ENCODE data around the gene TENT4A. TPM values are rescaled to one million over a fixed set of nuclear protein-coding genes. Genes with fewer than 3 reads are reported as not detected.

TENT4A gene
- total RNA-seq, 4 donors from 2014 or later, result 8.0 to 30.7 (median 17.9) TPM

GRCh38 chr5:6726006-6726405, 12.8 kb downstream of the TENT4A start:
- intact Hi-C loops (cut with DNase I), result no loop called here
- no peaks in the 10 kb centered on the region for H3K27me3 ChIP-seq
- no peaks in the 10 kb centered on the region for H3K9me3 ChIP-seq
- peaks cover 0 to 31% (median 0%) of the 10 kb centered on the region in 3 donors for H3K36me3 ChIP-seq
- peaks cover 20 to 84% (median 33%) of the 10 kb centered on the region in 3 donors for H3K4me1 ChIP-seq
- no peak for DNase-seq
- TF ChIP-seq CTCF (IDR thresholded peaks at IDR 0.05) (no peak), POLR2A (IDR thresholded peaks at IDR 0.05) (no peak)
- H3K27ac ChIP-seq, result no peak overlapping the region
- WGBS, 2 donors, result 87 to 94% methylated on average over 6 to 9 of the region's 9 CpGs
- H3K4me3 ChIP-seq, result no peak overlapping the region

GRCh38 chr5:6727231-6727630, 14.0 kb downstream of the TENT4A start:
- DNase-seq, result no peak
- peaks cover 7 to 84% (median 33%) of the 10 kb centered on the region in 3 donors for H3K4me1 ChIP-seq
- intact Hi-C loops (cut with DNase I), result no loop called here
- H3K4me3 ChIP-seq, result no peak overlapping the region
- no peaks in the 10 kb centered on the region for H3K9me3 ChIP-seq
- peaks cover 0 to 31% (median 0%) of the 10 kb centered on the region in 3 donors for H3K36me3 ChIP-seq
- WGBS, 2 donors, result 98 to 100% methylated on average over 3 to 5 of the region's 8 CpGs
- TF ChIP-seq POLR2A (IDR thresholded peaks at IDR 0.05) (no peak), CTCF (IDR thresholded peaks at IDR 0.05) (no peak)
- no peak overlapping the region for H3K27ac ChIP-seq
- no peaks in the 10 kb centered on the region for H3K27me3 ChIP-seq

GRCh38 chr5:6728011-6728794, 15.0 kb downstream of the TENT4A start:
- TF ChIP-seq CTCF (IDR thresholded peaks at IDR 0.05) (no peak), POLR2A (IDR thresholded peaks at IDR 0.05) (no peak)
- no peak for DNase-seq
- WGBS, 2 donors, result 72 to 93% methylated on average over 7 of the region's 17 CpGs
- H3K4me3 ChIP-seq, result no peak overlapping the region
- peaks cover 11 to 84% (median 32%) of the 10 kb centered on the region in 3 donors for H3K4me1 ChIP-seq
- H3K27ac ChIP-seq, result no peak overlapping the region
- intact Hi-C loops (cut with DNase I), result no loop called here
- no peaks in the 10 kb centered on the region for H3K27me3 ChIP-seq
- no peaks in the 10 kb centered on the region for H3K9me3 ChIP-seq
- H3K36me3 ChIP-seq, result peaks cover 0 to 29% (median 0%) of the 10 kb centered on the region in 3 donors

- 86 to 87% methylated on average over 1 of the region's 1 CpG for WGBS, 2 donors
- Histone ChIP-seq H3K4me1 (peaks cover 12 to 84% (median 29%) of the 10 kb centered on the region in 3 donors), H3K27me3 (no peaks in the 10 kb centered on the region), H3K36me3 (peaks cover 0 to 24% (median 0%) of the 10 kb centered on the region in 3 donors), H3K4me3 (no peak overlapping the region), H3K27ac (no peak overlapping the region), H3K9me3 (no peaks in the 10 kb centered on the region)
- no peak for TF ChIP-seq POLR2A (IDR thresholded peaks at IDR 0.05)
- no peak for TF ChIP-seq CTCF (IDR thresholded peaks at IDR 0.05)
- DNase-seq, result no peak
- intact Hi-C loops (cut with DNase I), result no loop called here
These were observed 15.6 kb downstream of the TENT4A start for GRCh38 chr5:6728795-6729183.

Data from esophagus squamous epithelium (tissue), 5 donors.